Fibroblast of gingiva (primary cell): ENCODE results near the gene AHNAK.
A peak's percentile ranks its signal among the peaks of the same experiment; 100 is the strongest.

Experiments
- DNase-seq: peaks from one replicate; pipeline ENCODE4 v3.0.0-alpha.2; 2011; ENCODE audit warnings: low read depth

The AHNAK gene

DNA sequence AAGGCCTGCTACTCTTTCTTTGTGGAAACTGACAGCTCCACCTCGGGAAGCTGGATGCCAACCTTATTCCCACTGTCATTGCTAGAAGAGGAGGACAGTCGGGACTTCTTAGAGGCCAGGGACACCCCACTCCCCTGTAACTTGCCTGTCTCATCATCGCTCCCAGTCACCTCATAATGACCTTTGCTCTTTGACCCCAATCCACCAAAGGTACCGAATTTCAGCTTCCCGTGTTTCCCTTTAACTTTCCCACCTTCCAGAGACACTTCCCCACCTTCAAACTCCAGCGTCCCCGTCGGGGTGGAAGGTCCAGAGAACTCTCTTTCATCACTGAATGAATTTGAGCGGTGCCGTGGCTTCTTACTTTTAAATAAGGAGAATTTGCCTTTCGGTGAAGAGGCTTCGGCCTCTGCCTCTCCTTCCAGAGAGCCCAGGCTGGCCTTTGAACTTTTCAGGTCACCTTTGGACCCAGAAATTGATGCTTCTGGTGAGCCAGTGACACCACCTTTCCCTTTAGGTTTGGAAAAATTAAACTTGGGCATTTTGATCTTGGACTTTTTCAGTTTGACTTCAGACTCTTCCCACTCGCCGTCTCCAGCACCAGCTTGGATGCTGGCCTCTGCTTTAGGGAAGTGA is 29.8 kb downstream of the AHNAK start:
- DNase-seq: no peak

- DNase-seq: no peak
Measured at GRCh38 chr11:62514151-62514550, 32.5 kb downstream of the AHNAK start.

DNA sequence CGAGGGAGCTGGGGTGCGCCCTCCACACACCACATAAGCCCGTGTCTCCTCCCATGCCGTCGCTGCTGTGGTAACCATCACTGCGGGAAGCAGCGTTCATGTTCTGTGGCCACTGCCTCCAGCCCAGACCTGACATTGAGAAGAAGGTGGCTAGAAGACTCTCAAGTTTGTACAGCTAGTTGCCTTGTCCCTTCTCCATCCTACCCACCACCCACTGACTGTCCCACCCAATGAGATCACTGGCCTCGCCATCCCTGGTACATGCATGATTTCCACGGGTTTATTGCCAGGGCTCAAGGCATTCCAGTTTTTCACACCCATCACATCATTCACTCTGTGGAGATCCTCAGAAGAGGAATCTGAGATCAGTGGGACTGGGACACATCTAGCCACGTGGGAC is 33.0 kb downstream of the AHNAK start:
- no peak for DNase-seq

- no peak for DNase-seq
Measured at GRCh38 chr11:62512961-62513360, 33.6 kb downstream of the AHNAK start.

GRCh38 chr11:62508336-62509058 is 38.1 kb downstream of the AHNAK start:
- DNase-seq: peak; percentile 88

DNA sequence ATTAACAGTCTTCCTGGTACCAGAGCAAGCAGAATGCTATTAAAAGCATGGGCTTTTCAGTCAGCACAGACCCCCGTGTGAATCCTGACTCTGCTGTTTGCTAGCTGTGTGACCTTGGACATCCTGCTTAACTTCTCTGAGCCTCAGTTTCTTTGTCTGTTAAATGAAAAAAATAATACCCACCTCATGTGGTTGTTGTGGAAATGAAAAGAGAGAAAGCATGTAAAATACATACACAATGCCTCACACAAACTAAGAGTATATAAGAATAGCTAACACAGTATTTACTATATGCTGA is 39.5 kb downstream of the AHNAK start:
- DNase-seq: no peak

- no peak for DNase-seq
Measured at GRCh38 chr11:62506413-62507124, 40.0 kb downstream of the AHNAK start.

GRCh38 chr11:62505440-62506091 is 41.0 kb downstream of the AHNAK start:
- no peak for DNase-seq

DNA sequence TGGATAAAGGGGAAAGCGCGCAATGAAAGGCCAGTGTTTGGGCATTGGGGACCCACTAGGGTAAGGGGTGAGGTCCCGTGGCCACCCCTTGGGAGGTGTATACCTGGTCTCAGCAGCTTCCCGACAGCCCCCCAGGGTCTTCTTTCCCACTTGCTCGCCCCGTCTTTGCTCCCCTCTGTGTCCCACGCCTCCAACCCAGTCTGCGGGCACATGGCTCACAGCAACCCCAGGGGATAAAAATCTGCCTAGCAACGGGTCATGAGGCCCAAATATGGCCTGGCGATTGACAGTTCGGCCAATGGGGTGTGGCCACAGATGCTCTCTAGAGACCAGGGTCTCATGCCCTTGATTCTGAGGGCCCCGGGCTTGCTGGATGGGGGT is 41.6 kb downstream of the AHNAK start:
- no peak for DNase-seq

DNA sequence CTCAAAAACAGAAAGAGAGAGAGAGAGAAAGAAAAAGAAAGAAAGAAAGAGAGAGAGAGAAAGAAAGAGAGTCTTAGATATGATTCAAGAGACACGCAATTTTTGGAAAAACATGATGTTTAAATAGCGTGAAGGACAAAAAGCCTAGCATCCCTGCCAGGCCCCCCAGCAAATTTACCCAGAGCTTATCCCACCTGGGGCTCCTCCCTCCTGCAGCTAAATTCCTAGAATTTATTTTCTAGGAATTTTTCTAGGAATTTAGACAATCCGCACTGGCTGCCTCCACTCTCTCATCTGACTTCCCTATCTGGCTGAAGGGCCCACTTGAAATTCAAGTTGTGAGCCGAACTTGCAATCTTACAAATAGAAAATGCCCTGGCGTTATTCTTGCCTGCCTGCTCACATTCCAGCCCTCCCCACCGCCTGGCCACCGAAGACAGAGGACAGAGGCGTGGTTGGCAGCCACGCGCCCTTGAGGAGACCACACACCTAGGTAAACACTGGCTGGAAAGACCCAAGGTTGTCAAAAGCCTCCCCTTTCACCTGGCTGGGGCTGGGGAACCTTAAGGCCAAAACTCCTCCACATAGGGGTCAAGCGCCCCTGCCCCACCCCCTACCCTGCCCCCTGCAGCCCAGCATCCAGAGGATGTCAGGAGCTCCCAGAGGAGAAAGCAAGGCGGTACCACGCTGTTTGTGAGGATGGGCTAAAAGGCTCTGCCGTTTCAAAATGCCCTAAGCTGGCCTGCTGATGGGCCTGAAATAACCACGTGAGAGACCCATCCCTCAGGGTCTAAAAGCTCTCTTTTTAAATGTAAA is 42.2 kb downstream of the AHNAK start:
- no peak for DNase-seq

- no peak for DNase-seq
Measured at GRCh38 chr11:62502030-62502730, 44.4 kb downstream of the AHNAK start.

GRCh38 chr11:62501432-62501891 is 45.1 kb downstream of the AHNAK start:
- peak; percentile 71 for DNase-seq

- DNase-seq: no peak
Measured at GRCh38 chr11:62500650-62501030, 46.0 kb downstream of the AHNAK start.

DNA sequence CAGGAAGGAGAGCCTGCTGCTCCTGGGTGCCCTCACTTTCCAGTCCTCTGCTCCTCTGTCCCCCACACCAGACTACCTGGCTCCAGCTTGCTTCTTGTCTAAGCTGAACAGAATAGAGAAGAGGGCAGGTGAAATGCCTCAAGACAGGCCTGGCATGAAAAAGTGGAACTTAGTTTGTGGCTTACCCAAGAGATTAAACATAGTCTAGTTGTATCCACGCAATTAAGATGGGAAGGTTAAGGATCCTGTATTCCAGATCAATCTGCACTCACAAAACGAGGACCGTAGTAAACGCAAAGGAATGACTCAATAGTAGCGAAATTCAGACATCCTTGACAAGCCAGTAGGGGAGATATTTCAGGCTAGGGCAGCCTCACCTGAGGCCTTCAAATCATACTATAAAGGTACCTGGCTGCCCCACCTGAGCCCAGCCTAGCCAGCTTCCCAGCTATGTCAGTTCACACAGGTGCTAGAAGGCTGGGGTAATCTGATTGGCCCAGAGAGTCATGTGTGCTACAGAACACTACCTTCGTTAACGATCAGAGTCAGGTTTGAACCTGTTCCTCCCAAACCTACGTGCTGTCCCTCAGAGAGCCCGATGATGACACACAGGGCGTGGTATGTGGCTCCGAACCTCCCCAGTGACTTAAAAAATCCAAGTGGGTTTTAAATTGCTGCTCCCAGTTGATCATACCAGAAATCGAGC is 46.5 kb downstream of the AHNAK start:
- no peak for DNase-seq

GRCh38 chr11:62499311-62499943 is 47.2 kb downstream of the AHNAK start:
- DNase-seq: peak; percentile 70

DNA sequence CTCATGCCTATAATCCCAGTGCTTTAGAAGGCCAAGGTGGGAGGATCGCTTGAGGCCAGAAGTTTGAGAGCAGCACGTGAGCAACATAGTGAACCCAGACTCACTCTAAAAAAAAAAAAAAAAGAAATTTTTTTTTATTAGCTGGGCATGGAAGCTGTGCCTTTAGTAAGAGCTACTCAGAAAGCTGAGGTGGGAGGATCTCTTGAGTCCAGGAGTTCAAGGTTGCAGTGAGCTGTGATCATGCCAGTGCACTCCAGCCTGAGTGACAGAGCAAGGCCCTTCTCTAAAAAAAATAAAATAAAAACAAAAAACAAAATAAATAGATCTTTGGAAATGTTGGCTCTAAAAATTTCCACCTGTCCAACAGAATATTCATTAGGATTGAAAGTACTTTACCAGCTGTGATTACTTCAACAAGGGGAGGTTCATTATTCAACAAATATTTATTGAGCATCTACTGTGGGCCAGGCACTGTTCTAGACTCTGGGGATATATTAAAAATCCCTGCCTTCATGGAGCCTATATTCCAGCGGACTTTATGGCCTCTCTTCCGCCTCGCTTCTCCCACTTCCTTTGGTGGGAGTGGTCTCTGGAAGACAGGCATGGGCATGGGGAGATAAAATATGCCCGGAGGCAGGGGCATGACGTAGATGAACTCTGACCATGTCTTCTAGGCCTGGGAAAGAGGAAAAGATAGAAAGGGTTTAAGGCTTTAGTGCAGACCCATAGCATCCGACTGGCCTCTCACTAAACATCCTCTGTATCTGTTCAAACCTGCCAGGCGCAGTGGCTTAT is 47.9 kb downstream of the AHNAK start:
- no peak for DNase-seq

DNA sequence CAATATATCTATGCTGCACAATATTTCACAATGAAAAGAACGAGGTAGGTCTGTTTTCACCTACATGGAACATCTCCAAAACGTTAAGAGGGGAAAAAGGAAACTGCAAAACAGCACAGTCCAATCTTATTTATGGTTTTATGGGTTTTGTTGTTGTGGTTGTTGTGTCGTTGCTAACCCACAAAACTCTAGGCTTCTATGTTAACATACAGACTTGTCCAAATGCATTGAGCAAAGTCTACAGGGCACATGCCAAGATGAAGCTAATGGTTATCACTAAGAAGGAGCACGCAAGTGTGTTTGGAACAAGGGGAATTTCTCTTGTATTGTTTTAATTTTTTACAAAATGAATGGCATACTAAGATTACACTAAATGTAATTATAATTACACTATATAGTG is 48.6 kb downstream of the AHNAK start:
- DNase-seq: no peak

- DNase-seq: peak; percentile 74
Measured at GRCh38 chr11:62497132-62497801, 49.3 kb downstream of the AHNAK start.

DNA sequence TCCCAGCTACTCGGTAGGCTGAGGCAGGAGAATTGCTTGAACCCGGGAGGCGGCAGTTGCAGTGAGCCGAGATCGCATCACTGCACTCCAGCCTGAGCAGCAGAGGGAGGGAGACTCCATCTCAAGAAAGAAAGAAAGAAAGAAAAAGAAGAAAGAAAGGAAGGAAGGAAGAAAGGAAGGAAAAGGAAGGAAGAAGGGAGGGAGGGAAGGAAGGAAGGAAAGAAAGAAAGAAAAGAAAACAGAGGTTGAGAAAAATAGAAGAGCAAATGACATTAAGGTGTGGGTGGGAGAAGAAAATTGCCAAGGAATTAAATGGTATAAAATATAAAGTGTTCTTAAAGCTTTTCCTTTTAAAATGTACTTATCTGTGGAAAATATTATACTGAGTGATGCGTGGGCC is 49.9 kb downstream of the AHNAK start:
- DNase-seq: no peak
